ENCODE measurements around the gene RHBDF2.

- TF ChIP-seq CTCF (conservative IDR thresholded peaks at IDR 0.05; ENCODE audit: low read depth, low read length) (no peak), EZH2phosphoT487 (IDR thresholded peaks at IDR 0.05; ENCODE audit: borderline replicate concordance, low read length) (no peak), EZH2 (IDR thresholded peaks at IDR 0.05; ENCODE audit: low read length, unreplicated experiment) (no peak)
Observed at GRCh38 chr17:76433693-76434092, 67.5 kb downstream of the RHBDF2 start.
